Forelimb muscle (tissue), 1 donor: Measurements from ENCODE around the gene AIMP1. TPM values are rescaled to one million over a fixed set of nuclear protein-coding genes. Genes with fewer than 3 reads are reported as not detected.
"Not testable (repeated sequence)": the region's sequence is repeated elsewhere in the genome, so short reads cannot be mapped to it uniquely, and the experiment has no call there.

Source experiments
- DNase-seq: peaks from one replicate; pipeline ENCODE4 v3.0.0-alpha.2; 2013; ENCODE audit warnings: low read depth
- polyA plus RNA-seq: library from polyadenylated mRNA; unstranded; fragments of 120-200 nt; gene quantifications from one replicate; pipeline ENCODE4 v1.2.1, GENCODE V29; 2013; ENCODE audit not compliant: insufficient read length

The AIMP1 gene
- polyA plus RNA-seq, 1 donor, result 49.1 TPM

DNA sequence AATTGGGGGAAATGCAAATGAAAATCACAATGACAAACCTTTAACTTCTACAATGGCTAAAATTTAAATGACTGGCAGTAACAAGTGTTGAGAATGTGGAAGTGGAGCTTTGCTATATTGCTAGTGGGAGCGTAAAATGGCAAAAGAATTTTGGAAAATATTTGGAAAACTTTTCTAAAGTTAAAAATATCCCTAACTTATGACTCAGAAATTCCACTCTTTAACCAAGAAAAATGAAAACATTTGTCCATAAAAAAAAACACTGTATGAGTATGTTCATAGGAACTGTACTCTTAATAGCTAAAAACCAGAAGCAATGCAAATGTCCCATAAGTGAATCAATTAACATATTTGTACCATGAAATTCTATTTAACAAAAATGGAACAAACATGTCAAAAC is 4.0 kb upstream of the AIMP1 start:
- no peak for DNase-seq

DNA sequence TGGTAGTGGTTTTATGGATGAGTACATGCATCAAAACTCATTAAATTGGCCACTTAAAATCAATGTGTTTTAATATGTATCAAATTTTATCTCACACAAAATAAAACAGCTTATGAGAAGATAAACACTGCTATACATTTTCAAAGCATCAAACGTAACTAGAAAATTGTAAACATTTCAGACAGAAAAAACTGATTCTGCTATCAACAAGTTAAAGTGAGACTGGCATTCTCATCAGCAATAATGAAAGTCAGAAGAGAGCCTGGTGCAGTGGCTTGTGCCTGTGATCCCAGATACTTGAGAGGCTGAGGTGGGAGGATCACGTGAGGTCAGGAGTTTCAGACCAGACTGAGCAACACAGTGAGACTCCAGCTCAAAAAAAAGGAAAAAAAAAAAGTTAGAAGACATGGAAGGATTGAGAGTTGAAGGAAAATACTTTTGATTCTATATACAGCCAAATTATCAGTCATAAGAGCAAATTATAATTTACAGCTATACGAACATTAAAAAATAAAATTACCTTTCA is 3.3 kb upstream of the AIMP1 start:
- DNase-seq, result no peak

DNA sequence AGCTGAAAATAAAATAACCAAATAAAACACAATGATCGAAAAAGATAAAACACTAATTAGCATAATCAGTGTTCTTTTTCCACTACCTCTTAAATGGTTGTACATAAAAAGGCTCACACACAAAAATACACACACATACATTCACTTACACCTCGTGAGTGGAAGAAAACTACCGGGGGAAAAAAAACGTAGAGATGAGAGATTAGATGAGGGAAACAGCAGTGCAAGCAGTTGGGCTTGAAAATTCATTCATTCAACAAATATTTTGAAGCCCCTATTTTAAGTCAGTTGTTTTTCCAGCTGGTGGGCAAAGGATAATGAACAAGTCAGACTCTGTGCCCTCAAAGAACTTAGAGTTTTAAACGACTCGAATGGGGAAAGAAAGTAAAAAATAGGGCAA is 1.4 kb upstream of the AIMP1 start:
- DNase-seq, result no peak

- DNase-seq, result no peak
Measured at GRCh38 chr4:106315476-106315967, 828 bp upstream of the AIMP1 start.

DNA sequence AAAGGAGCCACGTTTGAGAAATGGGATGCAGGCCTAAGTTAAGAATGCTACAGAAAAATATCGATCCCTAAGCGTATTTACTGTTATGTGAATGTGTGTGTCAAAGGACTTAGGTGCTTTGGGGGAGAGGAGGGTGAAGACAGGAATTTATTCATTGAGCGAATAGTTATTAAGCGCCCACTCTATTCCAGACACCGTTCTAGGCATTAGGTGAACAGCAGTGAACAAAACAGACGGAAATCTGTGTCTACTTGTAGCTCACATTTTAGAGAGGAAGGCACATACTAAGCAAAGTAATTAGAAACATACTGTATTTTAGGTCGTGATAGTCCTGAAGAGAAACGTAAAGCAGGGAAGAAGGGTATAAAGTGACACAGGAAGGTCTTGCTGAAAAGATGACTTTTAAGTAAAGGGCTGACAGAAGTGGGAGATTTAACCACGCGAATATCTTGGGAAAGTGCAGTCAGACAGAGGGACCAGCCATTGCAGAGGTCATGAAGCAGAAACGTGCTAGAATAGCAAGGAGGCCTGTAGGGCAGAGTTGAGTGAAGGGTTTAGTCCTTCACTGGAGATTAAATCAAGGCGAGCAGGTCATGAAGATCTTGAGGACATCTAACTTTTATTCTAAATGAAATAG is 541 bp downstream of the AIMP1 start:
- no peak for DNase-seq

DNA sequence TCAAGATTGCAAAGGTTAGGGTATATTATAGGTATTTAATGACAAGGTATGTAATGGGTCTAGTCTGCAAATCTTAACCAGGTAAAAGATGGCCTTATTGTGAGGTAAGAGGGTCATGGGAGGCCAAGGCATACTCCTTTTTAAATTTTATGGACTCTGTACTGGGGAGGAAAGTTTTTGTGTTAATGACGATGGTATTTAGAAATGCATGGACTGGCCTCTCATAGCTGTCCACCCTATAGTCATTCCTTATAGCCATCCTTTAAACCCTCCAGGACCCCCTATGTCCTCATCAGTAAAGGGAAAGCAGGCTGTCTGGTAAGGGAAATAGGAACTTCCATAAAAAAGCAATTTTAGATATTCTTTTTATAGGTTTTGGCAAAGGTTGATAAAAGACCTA is 1.5 kb downstream of the AIMP1 start:
- no peak for DNase-seq

DNA sequence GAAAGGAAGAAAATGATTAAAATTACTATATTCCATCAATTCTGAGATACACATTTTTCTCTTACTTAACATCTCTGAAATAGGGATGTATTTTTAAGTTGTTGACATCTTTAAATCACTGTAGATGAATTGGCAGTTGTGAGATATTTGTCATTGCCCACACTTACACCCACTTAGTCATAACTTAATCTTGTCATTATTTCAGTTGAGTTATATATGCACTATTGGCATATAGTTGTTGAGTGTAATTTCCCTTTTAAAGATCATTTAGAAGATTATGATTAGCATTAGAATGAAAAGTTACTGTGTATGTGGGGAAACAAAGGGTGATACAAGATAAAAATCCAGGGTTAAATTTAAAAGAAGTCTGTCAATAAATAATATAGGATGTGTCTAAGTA is 2.2 kb downstream of the AIMP1 start:
- no peak for DNase-seq

DNA sequence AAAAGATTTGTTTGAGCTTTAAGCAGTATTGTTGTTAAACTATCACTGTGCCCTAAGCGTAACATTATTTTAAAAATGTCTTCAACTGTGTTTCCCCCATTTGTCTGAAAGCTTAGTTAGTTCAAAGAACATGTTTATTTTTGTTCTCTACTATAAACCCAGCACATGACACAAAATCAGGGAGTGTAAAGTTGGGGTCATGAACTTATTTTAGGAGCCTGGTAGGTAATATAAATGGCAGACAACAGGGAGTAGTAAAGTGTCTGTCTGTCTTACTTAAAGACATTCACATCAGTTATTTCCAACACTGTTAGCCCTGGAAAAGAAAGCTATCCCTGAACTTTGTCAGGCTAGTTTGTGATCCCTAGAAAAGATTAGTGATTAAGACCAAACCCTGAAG is 3.9 kb downstream of the AIMP1 start:
- no peak for DNase-seq

DNA sequence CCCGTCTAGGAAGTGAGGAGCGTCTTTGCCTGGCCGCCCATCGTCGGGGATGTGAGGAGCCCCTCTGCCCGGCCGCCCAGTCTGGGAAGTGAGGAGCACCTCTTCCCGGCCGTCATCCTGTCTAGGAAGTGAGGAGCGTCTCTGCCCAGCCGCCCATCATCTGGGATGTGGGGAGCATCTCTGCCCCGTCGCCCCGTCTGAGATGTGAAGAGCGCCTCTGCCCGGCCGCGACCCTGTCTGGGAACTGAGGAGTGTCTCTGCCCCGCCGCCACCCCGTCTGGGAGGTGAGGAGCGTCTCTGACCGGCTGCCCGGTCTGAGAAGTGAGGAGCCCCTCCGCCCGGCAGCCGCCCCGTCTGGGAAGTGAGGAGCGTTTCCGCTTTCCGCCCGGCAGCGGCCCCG is 4.8 kb downstream of the AIMP1 start:
- DNase-seq, result not testable (repeated sequence)

GRCh38 chr4:106321814-106322213 is 5.5 kb downstream of the AIMP1 start:
- not testable (repeated sequence) for DNase-seq

- DNase-seq, result no peak
Measured at GRCh38 chr4:106323119-106323518, 6.8 kb downstream of the AIMP1 start.

DNA sequence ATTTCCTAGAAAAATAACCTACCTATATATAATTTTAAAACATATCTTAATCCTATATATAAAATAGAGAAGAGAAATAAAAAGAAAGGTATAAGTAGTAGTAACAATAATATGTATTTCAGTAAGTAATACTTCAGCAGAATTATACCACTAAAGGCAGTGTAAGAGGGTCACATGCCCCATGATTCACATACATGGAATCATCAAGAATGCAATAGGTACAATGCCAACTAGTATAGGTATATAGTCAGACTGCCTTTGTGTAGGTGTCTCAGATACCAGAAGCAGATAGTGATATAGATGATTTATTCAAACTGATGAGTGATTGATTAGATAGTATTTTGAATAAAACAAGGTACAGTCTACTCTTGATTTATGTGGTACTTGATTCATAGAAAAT is 9.4 kb downstream of the AIMP1 start:
- no peak for DNase-seq

DNA sequence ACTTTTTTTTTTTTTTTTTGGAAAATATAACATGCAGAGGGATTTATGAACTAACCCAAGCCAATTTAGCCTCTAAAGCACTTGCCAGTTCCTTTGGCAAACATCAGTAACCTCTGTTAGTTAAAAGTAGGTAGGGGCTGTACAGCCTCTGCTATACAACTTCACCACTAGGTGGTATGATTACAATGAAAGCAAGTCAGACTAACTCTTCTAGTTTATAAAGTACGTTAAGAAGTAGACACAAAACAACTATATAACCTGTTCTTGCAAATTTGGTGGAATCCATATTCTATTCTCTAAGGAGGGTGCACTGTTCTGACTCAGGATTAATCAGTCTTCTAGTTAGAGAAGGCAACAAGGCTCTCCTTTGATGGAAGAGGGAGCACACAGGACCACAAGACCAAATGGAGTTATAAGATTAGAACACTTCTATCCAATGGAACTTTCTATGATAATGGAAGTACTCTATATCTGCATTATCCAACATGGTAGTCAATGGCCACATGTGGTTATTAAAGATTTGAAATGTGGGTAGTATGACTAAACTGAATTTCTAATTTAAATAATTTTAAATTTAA is 12.8 kb downstream of the AIMP1 start:
- DNase-seq, result no peak

GRCh38 chr4:106333186-106333585 is 16.8 kb downstream of the AIMP1 start:
- no peak for DNase-seq

- no peak for DNase-seq
Measured at GRCh38 chr4:106334741-106335470, 18.6 kb downstream of the AIMP1 start.

DNA sequence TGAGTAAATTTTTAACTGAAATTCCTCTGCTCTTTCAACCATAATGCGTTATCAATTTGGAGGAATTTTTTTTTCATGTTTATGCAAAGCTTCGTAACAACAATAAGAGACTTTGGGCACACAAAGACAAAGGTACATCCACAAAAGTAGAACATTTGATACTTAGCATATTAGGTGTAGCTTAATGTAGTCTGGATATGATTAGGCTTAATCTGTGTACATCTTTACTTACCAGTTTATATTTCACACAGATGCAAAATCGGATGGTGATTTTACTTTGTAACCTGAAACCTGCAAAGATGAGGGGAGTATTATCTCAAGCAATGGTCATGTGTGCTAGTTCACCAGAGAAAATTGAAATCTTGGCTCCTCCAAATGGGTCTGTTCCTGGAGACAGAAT is 20.3 kb downstream of the AIMP1 start:
- no peak for DNase-seq

DNA sequence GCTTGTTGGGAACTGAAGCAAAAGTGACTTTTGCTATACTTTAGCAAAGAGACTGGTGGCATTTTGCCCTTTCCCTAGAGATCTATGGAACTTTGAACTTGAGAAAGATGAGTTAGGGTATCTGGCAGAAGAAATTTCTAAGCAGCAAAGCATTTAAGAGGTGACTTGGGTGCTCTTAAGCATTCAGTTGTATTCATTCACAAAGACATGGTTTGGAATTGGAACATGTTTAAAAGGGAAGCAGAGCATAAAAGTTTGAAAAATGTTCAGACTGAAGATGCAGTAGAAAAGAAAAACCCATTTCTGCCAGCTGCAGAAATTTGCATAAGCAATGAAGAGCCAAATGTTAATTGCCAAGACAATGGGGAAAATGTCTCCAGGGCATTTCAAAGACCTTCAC is 21.6 kb downstream of the AIMP1 start:
- DNase-seq, result no peak

DNA sequence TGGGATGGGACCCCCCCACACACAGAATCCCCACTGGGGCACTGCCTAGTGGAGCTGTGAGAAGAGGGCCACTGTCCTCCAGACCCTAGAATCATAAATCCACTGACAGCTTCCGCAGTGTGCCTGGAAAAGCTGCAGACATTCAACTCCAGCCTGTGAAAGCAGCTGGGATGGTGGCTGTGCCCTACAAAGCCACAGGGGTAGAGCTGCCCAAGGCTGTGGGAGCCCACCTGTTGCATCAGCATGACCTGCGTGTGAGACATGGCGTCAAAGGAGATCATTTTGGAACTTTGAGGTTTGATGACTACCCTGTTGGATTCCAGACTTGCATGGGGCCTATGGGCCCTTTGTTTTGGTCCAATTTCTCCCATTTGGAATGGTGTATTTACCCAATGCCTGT is 22.3 kb downstream of the AIMP1 start:
- no peak for DNase-seq

DNA sequence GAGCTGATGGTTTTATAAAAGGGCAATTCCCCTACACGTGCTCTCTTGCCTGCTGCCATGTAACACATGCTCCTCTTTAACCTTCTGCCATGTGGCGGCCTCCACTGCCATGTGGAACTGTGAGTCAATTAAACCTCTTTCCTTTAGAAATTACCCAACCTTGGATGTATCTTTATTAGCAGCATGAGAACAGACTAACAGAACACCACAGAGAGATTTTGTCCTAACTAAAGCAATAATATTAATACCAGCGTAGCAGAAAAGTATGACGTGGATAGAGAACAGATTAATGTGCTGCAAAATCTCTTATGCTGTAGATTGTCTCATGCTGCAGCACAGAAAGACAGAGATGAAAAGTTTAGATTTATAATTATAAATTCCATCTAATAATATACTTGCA is 23.1 kb downstream of the AIMP1 start:
- no peak for DNase-seq

DNA sequence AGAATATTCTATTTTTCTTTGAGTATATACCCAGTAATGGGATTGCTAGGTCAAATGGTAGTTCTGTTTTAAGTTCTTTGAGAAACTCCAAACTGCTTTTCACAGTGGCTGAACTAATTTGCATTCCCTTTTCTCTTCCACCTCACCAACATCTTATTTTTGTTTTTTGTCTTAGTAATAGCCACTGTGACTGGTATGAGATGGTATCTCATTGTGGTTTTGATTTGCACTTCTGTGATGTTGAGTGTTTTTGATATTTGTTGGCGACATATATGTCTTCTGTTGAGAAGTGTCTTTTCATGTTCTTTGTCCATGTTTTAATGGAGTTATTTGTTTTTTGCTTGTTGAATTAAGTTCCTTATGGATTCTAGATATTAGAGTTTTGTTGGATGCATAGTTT is 24.4 kb downstream of the AIMP1 start:
- no peak for DNase-seq

GRCh38 chr4:106343865-106344646 is 27.7 kb downstream of the AIMP1 start:
- no peak for DNase-seq

- DNase-seq, result no peak
Measured at GRCh38 chr4:106344647-106344970, 28.3 kb downstream of the AIMP1 start.
